ENCODE results near the gene COL11A2.

COL11A2 gene

GRCh38 chr6:33206027-33206863 lies 14.0 kb upstream of the COL11A2 start:
- no peak for DNase-seq

- peak; percentile 79 for DNase-seq
These were observed 13.1 kb upstream of the COL11A2 start for GRCh38 chr6:33205191-33206026.

GRCh38 chr6:33204415-33205190 lies 12.3 kb upstream of the COL11A2 start, which contains the start of gene HSD17B8:
HSD17B8 (plus strand) TSS chr6:33204655; CDS start chr6:33204669, 14 bp downstream.
- DNase-seq, result peak; percentile 93

DNA sequence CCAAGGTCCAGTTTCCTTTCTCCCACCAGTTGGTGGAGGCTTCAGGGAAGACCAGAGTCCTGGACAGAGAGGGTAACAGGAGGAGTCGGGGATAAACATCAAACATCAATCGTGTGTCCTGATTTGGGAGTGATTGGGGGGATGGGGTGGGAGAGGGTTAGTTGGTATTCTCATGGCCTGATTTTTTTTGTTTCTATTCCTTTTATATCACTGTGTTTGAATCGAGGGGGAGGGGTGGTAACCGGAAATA lies 11.8 kb upstream of the COL11A2 start:
- DNase-seq, result no peak

DNA sequence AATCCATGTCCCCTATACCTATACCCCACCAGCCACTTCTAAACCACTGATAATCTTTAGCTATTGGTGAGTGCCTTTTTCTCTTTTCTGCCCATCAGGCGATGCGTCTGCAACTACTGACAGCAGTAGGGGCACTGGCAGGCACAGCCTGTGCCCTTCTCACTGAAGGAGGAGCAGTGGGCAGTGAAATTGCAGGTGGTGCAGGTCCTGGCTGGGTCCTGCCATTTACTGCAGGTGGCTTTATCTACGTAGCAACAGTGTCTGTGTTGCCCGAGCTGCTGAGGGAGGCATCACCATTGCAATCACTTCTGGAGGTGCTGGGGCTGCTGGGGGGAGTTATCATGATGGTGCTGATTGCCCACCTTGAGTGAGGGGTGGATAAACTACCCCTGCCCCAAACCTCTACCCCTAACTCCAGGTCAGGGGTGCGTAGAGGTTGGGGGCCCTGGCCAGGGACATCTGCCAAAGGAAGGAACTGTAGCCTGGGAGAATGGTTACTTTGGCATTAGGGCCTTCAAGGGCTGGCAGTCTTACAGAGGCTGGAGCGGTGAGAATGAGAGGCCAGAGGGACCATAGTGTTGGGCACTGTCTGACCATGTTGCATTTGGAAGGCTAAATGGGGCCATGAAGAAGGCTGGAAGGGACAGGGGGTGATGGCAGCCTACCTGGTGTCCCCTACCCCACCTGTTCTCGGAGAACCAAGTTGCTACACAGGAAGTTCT lies 11.3 kb upstream of the COL11A2 start:
- no peak for DNase-seq

DNA sequence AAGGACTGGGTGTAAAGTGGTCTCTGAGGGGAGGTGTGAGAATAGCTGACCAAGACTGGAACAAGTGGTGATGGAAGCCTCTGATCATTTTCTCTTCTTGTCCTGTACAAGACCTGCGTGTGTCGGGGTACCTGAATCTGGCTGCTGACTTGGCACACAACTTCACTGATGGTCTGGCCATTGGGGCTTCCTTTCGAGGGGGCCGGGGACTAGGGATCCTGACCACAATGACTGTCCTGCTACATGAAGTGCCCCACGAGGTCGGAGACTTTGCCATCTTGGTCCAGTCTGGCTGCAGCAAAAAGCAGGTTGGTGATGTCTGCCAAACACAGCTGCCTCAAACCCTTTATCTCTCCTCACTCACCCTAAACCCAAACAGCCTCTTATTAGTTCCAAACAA lies 10.5 kb upstream of the COL11A2 start:
- no peak for DNase-seq

GRCh38 chr6:33201935-33202334 lies 9.7 kb upstream of the COL11A2 start:
- DNase-seq, result no peak

DNA sequence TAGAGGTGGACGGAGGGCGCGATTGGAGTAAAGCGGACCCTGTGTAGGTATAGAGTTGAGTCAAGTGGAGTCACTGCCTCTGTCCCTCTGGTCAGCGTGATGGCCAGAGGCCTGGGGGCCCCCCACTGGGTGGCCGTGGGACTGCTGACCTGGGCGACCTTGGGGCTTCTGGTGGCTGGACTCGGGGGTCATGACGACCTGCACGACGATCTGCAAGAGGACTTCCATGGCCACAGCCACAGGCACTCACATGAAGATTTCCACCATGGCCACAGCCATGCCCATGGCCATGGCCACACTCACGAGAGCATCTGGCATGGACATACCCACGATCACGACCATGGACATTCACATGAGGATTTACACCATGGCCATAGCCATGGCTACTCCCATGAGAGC lies 8.9 kb upstream of the COL11A2 start:
- no peak for DNase-seq

GRCh38 chr6:33200219-33201146 lies 8.2 kb upstream of the COL11A2 start, which contains the start of the genes RXRB and SLC39A7:
RXRB (minus strand) TSS chr6:33200665; CDS start chr6:33200476, 189 bp downstream.
SLC39A7 (plus strand) TSS chr6:33200867; CDS start chr6:33201246, 379 bp downstream.
- DNase-seq, result peak; percentile 99

- peak; percentile 77 for DNase-seq
These were observed 7.5 kb upstream of the COL11A2 start for GRCh38 chr6:33199687-33200218.

DNA sequence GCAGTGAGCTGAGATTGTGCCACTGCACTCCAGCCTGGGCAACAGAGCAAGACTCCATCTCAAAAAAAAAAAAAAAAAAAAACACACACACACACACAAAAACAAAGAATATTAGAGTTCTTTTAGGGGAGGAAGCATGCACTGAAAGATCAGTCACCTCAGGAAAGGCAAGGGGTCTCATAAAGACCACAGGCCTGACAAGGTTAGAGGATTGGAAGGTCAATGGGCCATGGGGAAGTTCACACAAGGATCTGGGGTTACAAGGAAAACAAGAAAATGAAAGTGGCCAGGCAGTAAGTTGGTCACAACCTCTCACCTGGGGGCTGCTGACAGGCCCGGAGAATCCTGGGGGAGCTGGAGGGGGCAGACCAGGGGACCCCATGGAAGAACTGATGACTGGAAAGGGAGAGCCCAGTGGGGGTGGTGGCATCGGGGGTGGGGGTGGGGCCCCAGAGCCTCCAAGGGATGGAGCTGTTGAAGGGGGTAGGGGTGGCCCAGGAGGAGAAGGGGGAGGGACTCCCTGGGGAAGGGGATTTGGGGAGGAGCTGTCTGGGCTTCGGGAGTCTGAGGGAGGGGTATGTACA lies 6.7 kb upstream of the COL11A2 start:
- no peak for DNase-seq

DNA sequence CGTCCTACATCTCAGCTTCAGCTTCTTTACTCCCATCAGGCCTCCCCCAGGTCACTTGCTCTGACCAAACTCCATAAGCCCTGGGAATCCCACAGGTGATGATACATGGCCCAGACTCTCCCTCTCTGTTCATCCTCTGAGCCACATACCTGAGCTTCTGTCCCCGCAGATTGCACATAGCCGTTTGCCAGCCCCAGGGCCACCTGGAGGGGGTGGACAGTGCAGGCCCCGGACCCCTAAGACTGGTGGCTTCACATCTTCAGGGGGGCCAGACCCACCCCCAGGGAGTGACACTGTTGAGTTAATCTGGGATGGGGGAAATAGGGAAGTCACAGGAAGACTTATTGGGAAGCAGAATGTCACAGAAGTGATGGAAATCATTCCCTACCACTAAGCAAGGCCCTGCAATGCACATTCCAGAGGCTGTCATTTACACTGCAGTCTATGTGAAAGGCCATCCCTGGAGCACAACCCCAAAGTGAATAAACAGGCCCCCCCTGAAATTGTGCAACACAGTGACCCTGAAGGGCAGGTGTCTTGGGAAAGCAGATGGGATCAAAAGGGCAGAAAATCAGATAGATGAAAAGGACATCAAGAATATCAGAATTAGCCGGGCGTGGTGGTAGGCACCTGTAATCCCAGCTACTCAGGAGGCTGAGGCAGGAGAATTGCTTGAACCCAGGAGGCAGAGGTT lies 6.0 kb upstream of the COL11A2 start:
- DNase-seq, result no peak

GRCh38 chr6:33197431-33198048 lies 5.3 kb upstream of the COL11A2 start:
- DNase-seq, result peak; percentile 21

- DNase-seq, result no peak
These were observed 3.3 kb upstream of the COL11A2 start for GRCh38 chr6:33195304-33196165.

DNA sequence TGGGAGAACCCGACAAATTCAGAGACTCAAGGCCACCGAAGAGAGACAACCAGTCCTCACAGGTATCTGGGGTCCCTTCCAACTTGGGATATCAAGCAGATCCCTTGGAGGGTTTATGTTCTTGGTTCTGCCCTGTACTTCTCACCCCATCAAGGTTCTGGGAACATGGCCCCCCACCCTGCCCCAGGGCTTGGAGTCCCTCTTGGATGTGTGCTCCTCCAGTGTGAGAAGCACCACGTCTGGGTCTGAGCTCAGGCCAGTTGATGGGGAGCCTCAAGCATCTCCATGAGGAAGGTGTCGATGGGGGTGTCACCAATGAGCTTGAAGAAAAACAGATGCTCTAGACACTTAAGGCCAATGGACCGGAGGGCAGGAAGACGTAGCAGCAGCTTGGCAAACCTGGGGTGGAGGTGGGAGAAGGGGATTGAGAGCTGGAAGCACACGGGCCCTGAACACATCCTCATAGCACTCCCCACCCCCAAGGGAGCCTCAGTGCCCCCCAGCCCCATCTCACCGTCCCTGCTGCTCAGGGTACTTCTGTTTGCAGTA lies 2.2 kb upstream of the COL11A2 start:
- DNase-seq, result no peak

DNA sequence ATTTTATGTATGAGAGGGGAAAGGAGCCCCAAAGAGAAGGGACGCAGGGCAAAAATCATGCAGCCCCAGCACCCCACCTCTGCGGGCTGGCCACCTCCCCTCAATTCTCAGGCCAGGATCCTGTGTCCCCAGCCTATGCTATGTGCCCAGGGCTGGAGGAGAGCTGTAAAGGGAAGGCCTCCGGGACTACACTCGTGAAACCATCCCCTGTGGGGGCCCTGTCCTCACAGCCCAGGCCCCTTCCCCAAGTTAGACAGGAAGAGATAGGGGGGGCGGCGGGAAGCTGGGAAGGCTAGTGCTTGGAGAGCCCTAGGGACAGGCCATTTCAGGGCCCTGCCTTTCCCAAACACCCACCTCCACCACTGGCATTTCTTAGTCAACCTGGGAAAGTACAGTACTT lies 1.4 kb upstream of the COL11A2 start:
- no peak for DNase-seq

GRCh38 chr6:33192671-33193602 lies 670 bp upstream of the COL11A2 start:
- DNase-seq, result no peak
